Activated CD8-positive, alpha-beta memory T cell treated with anti-CD3 and anti-CD28 coated beads, Interleukin-2, amount 10 ng/mL, durations not matched to agents 7 days and 5 days (primary cell): ENCODE data around the gene NUP210L. TPM values are rescaled to one million over a fixed set of nuclear protein-coding genes. Genes with fewer than 3 reads are reported as not detected.
A peak's percentile ranks its signal among the peaks of the same experiment; 100 is the strongest.
"Not testable (repeated sequence)": the region's sequence is repeated elsewhere in the genome, so short reads cannot be mapped to it uniquely, and the experiment has no call there.

Source experiments
- ATAC-seq: fragments of 150-1000 bp; cut with Tn5 transposase; one replicate; pipeline ENCODE4 v1.10.0; 2021; ENCODE audit warnings: moderate library complexity
- CTCF ChIA-PET: fragments of 350-600 bp; sonication (Branson Sonifier 250); formaldehyde crosslinking; loops from one replicate; lab custom pipeline; 2021; ENCODE audit warnings: antibody characterized with exemption; lab: Charles Lee
- DNase-seq: peaks from one replicate; pipeline ENCODE4 v3.0.0-alpha.2; 2020
- H3K27ac Mint-ChIP-seq: one replicate; pipeline ENCODE4 v1.8.0; 2021; ENCODE audit warnings: mild to moderate bottlenecking, mixed read lengths
- H3K27me3 Mint-ChIP-seq: one replicate; pipeline ENCODE4 v1.8.0; 2021; ENCODE audit warnings: mixed read lengths
- H3K36me3 Mint-ChIP-seq: one replicate; pipeline ENCODE4 v1.8.0; 2021; ENCODE audit warnings: mild to moderate bottlenecking, mixed read lengths
- H3K4me1 Mint-ChIP-seq: one replicate; pipeline ENCODE4 v1.8.0; 2021; ENCODE audit warnings: mixed read lengths
- H3K4me3 Mint-ChIP-seq: one replicate; pipeline ENCODE4 v1.8.0; 2021; ENCODE audit warnings: mild to moderate bottlenecking, moderate library complexity, mixed read lengths
- H3K9me3 Mint-ChIP-seq: one replicate; pipeline ENCODE4 v1.8.0; 2022; ENCODE audit warnings: low read depth, mixed read lengths
- total RNA-seq, 2 experiments: library from RNA; stranded (reverse); gene quantifications; one replicate each; pipeline ENCODE4 v1.2.3, GENCODE V29; 2021

The NUP210L gene
- total RNA-seq, 2 experiments from 2014 or later = 0.09 TPM; not detected in 1

- CTCF ChIA-PET, H3K9me3 Mint-ChIP-seq, H3K4me3 Mint-ChIP-seq, H3K4me1 Mint-ChIP-seq, DNase-seq, ATAC-seq, H3K27ac Mint-ChIP-seq, H3K27me3 Mint-ChIP-seq, H3K36me3 Mint-ChIP-seq: not testable (repeated sequence)
Measured at GRCh38 chr1:154123205-154123604, 31.7 kb downstream of the NUP210L start.

GRCh38 chr1:154117642-154118041 is 37.2 kb downstream of the NUP210L start:
- no peaks in the 10 kb centered on the region for H3K27me3 Mint-ChIP-seq
- DNase-seq (no peak), ATAC-seq (no peak)
- H3K36me3 Mint-ChIP-seq = no peaks in the 10 kb centered on the region
- no peaks in the 10 kb centered on the region for H3K9me3 Mint-ChIP-seq
- no peak overlapping the region for H3K4me3 Mint-ChIP-seq
- no peak overlapping the region for H3K27ac Mint-ChIP-seq
- CTCF ChIA-PET = no interaction called here
- peaks cover 10% of the 10 kb centered on the region for H3K4me1 Mint-ChIP-seq

GRCh38 chr1:154115180-154115579 is 39.7 kb downstream of the NUP210L start:
- Mint-ChIP-seq H3K9me3 (no peaks in the 10 kb centered on the region), H3K4me1 (peaks cover 10% of the 10 kb centered on the region), H3K27me3 (no peaks in the 10 kb centered on the region), H3K36me3 (no peaks in the 10 kb centered on the region), H3K27ac (peak overlapping the region; percentile 49), H3K4me3 (no peak overlapping the region)
- DNase-seq (no peak), ATAC-seq (peak; percentile 66)
- CTCF ChIA-PET = interaction anchor here (1.2 to 1.6 kb wide), 2 partner anchors 12 to 21 kb away, joined by 4 read pairs; no protein-coding TSS in a partner anchor

GRCh38 chr1:154104433-154105082 is 50.3 kb downstream of the NUP210L start:
- H3K9me3 Mint-ChIP-seq = no peaks in the 10 kb centered on the region
- CTCF ChIA-PET = no interaction called here
- H3K4me1 Mint-ChIP-seq = no peaks in the 10 kb centered on the region
- no peak overlapping the region for H3K27ac Mint-ChIP-seq
- DNase-seq = no peak
- H3K4me3 Mint-ChIP-seq = no peak overlapping the region
- no peaks in the 10 kb centered on the region for H3K27me3 Mint-ChIP-seq
- no peaks in the 10 kb centered on the region for H3K36me3 Mint-ChIP-seq
- no peak for ATAC-seq

GRCh38 chr1:154100141-154100540 is 54.7 kb downstream of the NUP210L start:
- not testable (repeated sequence) for H3K9me3 Mint-ChIP-seq, ATAC-seq, DNase-seq, H3K36me3 Mint-ChIP-seq, H3K4me1 Mint-ChIP-seq, H3K27ac Mint-ChIP-seq, H3K4me3 Mint-ChIP-seq, H3K27me3 Mint-ChIP-seq
- CTCF ChIA-PET = interaction anchor here (0.7 kb wide), 1 partner anchor 13 kb away, joined by 3 read pairs; no protein-coding TSS in a partner anchor

- Mint-ChIP-seq H3K4me3 (no peak overlapping the region), H3K9me3 (no peaks in the 10 kb centered on the region), H3K27ac (no peak overlapping the region), H3K36me3 (no peaks in the 10 kb centered on the region), H3K27me3 (no peaks in the 10 kb centered on the region), H3K4me1 (no peaks in the 10 kb centered on the region)
- DNase-seq = no peak
- no peak for ATAC-seq
- CTCF ChIA-PET = no interaction called here
Measured at GRCh38 chr1:154097873-154098272, 57.0 kb downstream of the NUP210L start.

- Mint-ChIP-seq H3K9me3 (no peaks in the 10 kb centered on the region), H3K4me3 (no peak overlapping the region), H3K36me3 (no peaks in the 10 kb centered on the region), H3K27me3 (no peaks in the 10 kb centered on the region), H3K27ac (no peak overlapping the region), H3K4me1 (no peaks in the 10 kb centered on the region)
- no peak for DNase-seq
- ATAC-seq = no peak
- CTCF ChIA-PET = no interaction called here
Measured at GRCh38 chr1:154095456-154096060, 59.3 kb downstream of the NUP210L start.

- Mint-ChIP-seq H3K9me3 (no peaks in the 10 kb centered on the region), H3K36me3 (no peaks in the 10 kb centered on the region), H3K4me3 (no peak overlapping the region), H3K4me1 (no peaks in the 10 kb centered on the region), H3K27me3 (no peaks in the 10 kb centered on the region), H3K27ac (no peak overlapping the region)
- ATAC-seq (no peak), DNase-seq (no peak)
- CTCF ChIA-PET = no interaction called here
Measured at GRCh38 chr1:154094411-154094810, 60.5 kb downstream of the NUP210L start.

GRCh38 chr1:154093699-154094098 is 61.2 kb downstream of the NUP210L start:
- CTCF ChIA-PET = no interaction called here
- no peak overlapping the region for H3K4me3 Mint-ChIP-seq
- H3K27ac Mint-ChIP-seq = no peak overlapping the region
- no peaks in the 10 kb centered on the region for H3K4me1 Mint-ChIP-seq
- H3K9me3 Mint-ChIP-seq = no peaks in the 10 kb centered on the region
- no peak for DNase-seq
- H3K36me3 Mint-ChIP-seq = no peaks in the 10 kb centered on the region
- H3K27me3 Mint-ChIP-seq = no peaks in the 10 kb centered on the region
- ATAC-seq = no peak

- CTCF ChIA-PET = no interaction called here
- DNase-seq (no peak), ATAC-seq (no peak)
- no peaks in the 10 kb centered on the region for H3K36me3 Mint-ChIP-seq
- H3K9me3 Mint-ChIP-seq = no peaks in the 10 kb centered on the region
- H3K4me3 Mint-ChIP-seq = no peak overlapping the region
- no peaks in the 10 kb centered on the region for H3K27me3 Mint-ChIP-seq
- no peaks in the 10 kb centered on the region for H3K4me1 Mint-ChIP-seq
- H3K27ac Mint-ChIP-seq = no peak overlapping the region
Measured at GRCh38 chr1:154091706-154092105, 63.2 kb downstream of the NUP210L start.

GRCh38 chr1:154087574-154087973 is 67.3 kb downstream of the NUP210L start:
- Mint-ChIP-seq H3K9me3 (no peaks in the 10 kb centered on the region), H3K4me1 (no peaks in the 10 kb centered on the region), H3K27me3 (no peaks in the 10 kb centered on the region), H3K36me3 (no peaks in the 10 kb centered on the region), H3K4me3 (no peak overlapping the region), H3K27ac (no peak overlapping the region)
- no peak for DNase-seq
- CTCF ChIA-PET = interaction anchor here (1.1 kb wide), 1 partner anchor 8 kb away, joined by 3 read pairs; no protein-coding TSS in a partner anchor
- ATAC-seq = no peak

GRCh38 chr1:154083057-154083456 is 71.8 kb downstream of the NUP210L start:
- ATAC-seq, H3K4me3 Mint-ChIP-seq, H3K4me1 Mint-ChIP-seq, H3K27me3 Mint-ChIP-seq, H3K9me3 Mint-ChIP-seq, DNase-seq, H3K27ac Mint-ChIP-seq, H3K36me3 Mint-ChIP-seq, CTCF ChIA-PET: not testable (repeated sequence)

- no peak overlapping the region for H3K27ac Mint-ChIP-seq
- DNase-seq = no peak
- H3K36me3 Mint-ChIP-seq = peaks cover 2% of the 10 kb centered on the region
- ATAC-seq = no peak
- CTCF ChIA-PET = no interaction called here
- peaks cover 1% of the 10 kb centered on the region for H3K27me3 Mint-ChIP-seq
- H3K4me1 Mint-ChIP-seq = no peaks in the 10 kb centered on the region
- H3K4me3 Mint-ChIP-seq = no peak overlapping the region
- peaks cover 3% of the 10 kb centered on the region for H3K9me3 Mint-ChIP-seq
Measured at GRCh38 chr1:154081386-154082126, 73.3 kb downstream of the NUP210L start.

- Mint-ChIP-seq H3K9me3 (peaks cover 7% of the 10 kb centered on the region), H3K36me3 (peaks cover 3% of the 10 kb centered on the region), H3K27me3 (peaks cover 15% of the 10 kb centered on the region), H3K4me1 (no peaks in the 10 kb centered on the region), H3K27ac (no peak overlapping the region), H3K4me3 (no peak overlapping the region)
- ATAC-seq (no peak), DNase-seq (no peak)
- CTCF ChIA-PET = no interaction called here
Measured at GRCh38 chr1:154076413-154076812, 78.5 kb downstream of the NUP210L start.
